Measurements from ENCODE around the gene MED19.

GRCh38 chr11:57656885-57657193 lies 55.2 kb downstream of the MED19 start:
- TF ChIP-seq POU2F2 (IDR thresholded peaks at IDR 0.05; ENCODE audit: low read depth, low read length) (no peak), POLR2A (IDR thresholded peaks at IDR 0.05; ENCODE audit: low read depth, low read length) (no peak), SPI1 (IDR thresholded peaks at IDR 0.05; ENCODE audit: low read depth, low read length) (no peak), TAF1 (IDR thresholded peaks at IDR 0.05; ENCODE audit: low read depth, low read length) (no peak)
